OCI-LY7 (cell line): Measurements from ENCODE around the gene COL17A1. TPM values are rescaled to one million over a fixed set of nuclear protein-coding genes. Genes with fewer than 3 reads are reported as not detected.

Source experiments
- BruUV-seq: library from RNA; stranded (reverse); fragments of 400-500 nt; replicated peaks from 2 replicates; lab custom pipeline; 2021; lab: Mats Ljungman, UMichigan
- CTCF ChIA-PET: fragments of 300-600 bp; sonication (Branson Sonifier 250); formaldehyde crosslinking; loops from one replicate; lab custom pipeline; 2022; ENCODE audit warnings: antibody characterized with exemption; ENCODE audit not compliant: unreplicated experiment; lab: Charles Lee
- POLR2A ChIA-PET: fragments of 300-600 bp; sonication (Branson Sonifier 250); formaldehyde crosslinking; loops from one replicate; lab custom pipeline; 2022; ENCODE audit warnings: antibody characterized with exemption; lab: Charles Lee
- DNase-seq: peaks from one replicate; pipeline ENCODE4 v3.0.0-alpha.2; 2015; ENCODE audit warnings: low spot score
- H2AFZ ChIP-seq: fragments of 200-600 bp; sonication (generic), shearing (Covaris generic); 2 replicates; pipeline ENCODE4 v1.6.1; 2014; ENCODE audit warnings: mild to moderate bottlenecking, antibody characterized with exemption, low read length, moderate library complexity
- H3K27ac ChIP-seq: fragments of 200-600 bp; sonication (generic); 2 replicates; pipeline ENCODE4 v1.5.1; 2014; ENCODE audit warnings: mixed run types, low read depth, mild to moderate bottlenecking, moderate library complexity, low read length, inconsistent platforms; ENCODE audit not compliant: poor library complexity, severe bottlenecking
- H3K36me3 ChIP-seq: fragments of 200-600 bp; sonication (generic); 2 replicates; pipeline ENCODE4 v1.6.1; 2014; ENCODE audit warnings: mild to moderate bottlenecking, antibody characterized with exemption, low read length, moderate library complexity, mixed read lengths; ENCODE audit not compliant: insufficient read depth
- H3K4me1 ChIP-seq: fragments of 200-600 bp; sonication (generic); 2 replicates; pipeline ENCODE4 v1.5.1; 2014; ENCODE audit warnings: mild to moderate bottlenecking, low read length; ENCODE audit not compliant: insufficient read depth, poor library complexity, severe bottlenecking
- H3K4me2 ChIP-seq: fragments of 200-600 bp; sonication (generic); 2 replicates; pipeline ENCODE4 v1.6.1; 2014; ENCODE audit warnings: mild to moderate bottlenecking, low read length
- H3K4me3 ChIP-seq: fragments of 200-600 bp; sonication (generic); 2 replicates; pipeline ENCODE4 v1.5.1; 2014; ENCODE audit warnings: mild to moderate bottlenecking, low read depth, low read length; ENCODE audit not compliant: poor library complexity, severe bottlenecking
- H3K79me2 ChIP-seq: fragments of 200-600 bp; sonication (generic); 2 replicates; pipeline ENCODE4 v1.6.1; 2016; ENCODE audit warnings: low read depth, mild to moderate bottlenecking, low read length, moderate library complexity, mixed read lengths; ENCODE audit not compliant: insufficient read depth
- H3K9me2 ChIP-seq: fragments of 200-600 bp; sonication (generic); 2 replicates; pipeline ENCODE4 v1.6.1; 2016; ENCODE audit warnings: mild to moderate bottlenecking, low read length, mixed read lengths; ENCODE audit not compliant: insufficient read depth
- H3K9me3 ChIP-seq: fragments of 200-600 bp; sonication (generic); 2 replicates; pipeline ENCODE4 v1.6.1; 2014; ENCODE audit warnings: mild to moderate bottlenecking, mixed run types, low read length, mixed read lengths
- H4K20me1 ChIP-seq: fragments of 200-600 bp; sonication (generic); 2 replicates; pipeline ENCODE4 v1.6.1; 2014; ENCODE audit warnings: mild to moderate bottlenecking, antibody characterized with exemption, low read length, moderate library complexity, mixed read lengths; ENCODE audit not compliant: insufficient read depth
- CTCF ChIP-seq: fragments of 200-600 bp; sonication (generic); conservative IDR thresholded peaks from 2 replicates; pipeline ENCODE4 v1.5.1; 2014; ENCODE audit warnings: mild to moderate bottlenecking, antibody characterized with exemption, low read length, moderate library complexity, mixed read lengths
- EZH2phosphoT487 ChIP-seq: fragments of 200-600 bp; sonication (generic); IDR thresholded peaks from 2 replicates; pipeline ENCODE4 v1.6.1; 2018; ENCODE audit warnings: low read depth, borderline replicate concordance, mild to moderate bottlenecking, mixed run types, antibody characterized with exemption, low read length, moderate library complexity, mixed read lengths
- intact Hi-C: fragments of 100-400 bp; cut with micrococcal nuclease; formaldehyde crosslinking; loops from one replicate; pipeline ENCODE4 v1.10.0; 2022; ENCODE audit not compliant: unreplicated experiment
- total RNA-seq, 2 experiments: library from RNA; depleted of rRNA in 1 of 2; stranded (reverse); fragments of >200 nt in 1 of 2; shearing (Covaris generic) in 1 of 2; gene quantifications; 2 replicates each; pipeline ENCODE4 v1.2.3, GENCODE V29; 2014 to 2022

The COL17A1 gene
- total RNA-seq, 2 experiments from 2014 or later, result 0.17 TPM; not detected in 1

GRCh38 chr10:104084482-104085142 lies 1.1 kb downstream of the COL17A1 start:
- H3K4me1 ChIP-seq, result no peaks in the 10 kb centered on the region
- ChIA-PET CTCF (no interaction called here), POLR2A (interaction anchor here (0.7 kb wide), 1 partner anchor 9 kb away, joined by 4 read pairs; no protein-coding TSS in a partner anchor)
- no peak for DNase-seq
- H3K4me2 ChIP-seq, result no peak overlapping the region
- no peaks in the 10 kb centered on the region for H3K79me2 ChIP-seq
- H3K27ac ChIP-seq, result no peak overlapping the region
- H3K9me2 ChIP-seq, result no peaks in the 10 kb centered on the region
- intact Hi-C loops, result no loop called here
- no peaks in the 10 kb centered on the region for H3K9me3 ChIP-seq
- no peaks in the 10 kb centered on the region for H4K20me1 ChIP-seq
- TF ChIP-seq EZH2phosphoT487 (no peak), CTCF (no peak)
- no peak overlapping the region for H2AFZ ChIP-seq
- BruUV-seq, result no TSS peak
- no peak overlapping the region for H3K4me3 ChIP-seq
- no peaks in the 10 kb centered on the region for H3K36me3 ChIP-seq

- POLR2A ChIA-PET, result no interaction called here
- no peaks in the 10 kb centered on the region for H3K36me3 ChIP-seq
Measured at GRCh38 chr10:104081998-104082397, 3.7 kb downstream of the COL17A1 start.

GRCh38 chr10:104080762-104081161 lies 4.9 kb downstream of the COL17A1 start:
- H3K9me3 ChIP-seq, result no peaks in the 10 kb centered on the region

More at GRCh38 chr10:104081998-104082397, 3.7 kb downstream of the COL17A1 start:
- no peak overlapping the region for H3K4me2 ChIP-seq
- no TSS peak for BruUV-seq
- H3K79me2 ChIP-seq, result no peaks in the 10 kb centered on the region
- CTCF ChIA-PET, result no interaction called here
- H3K9me2 ChIP-seq, result no peaks in the 10 kb centered on the region
- no peak for DNase-seq
- H4K20me1 ChIP-seq, result no peaks in the 10 kb centered on the region
- intact Hi-C loops, result no loop called here
- no peak overlapping the region for H3K4me3 ChIP-seq
- no peaks in the 10 kb centered on the region for H3K4me1 ChIP-seq
- H3K9me3 ChIP-seq, result no peaks in the 10 kb centered on the region
- H2AFZ ChIP-seq, result no peak overlapping the region
- H3K27ac ChIP-seq, result no peak overlapping the region
- TF ChIP-seq EZH2phosphoT487, result no peak

More at GRCh38 chr10:104080762-104081161, 4.9 kb downstream of the COL17A1 start:
- TF ChIP-seq EZH2phosphoT487, result no peak
- TF ChIP-seq CTCF, result peak; percentile 76
- no peaks in the 10 kb centered on the region for H3K36me3 ChIP-seq
- no peaks in the 10 kb centered on the region for H4K20me1 ChIP-seq
- H3K79me2 ChIP-seq, result no peaks in the 10 kb centered on the region
- ChIA-PET CTCF (no interaction called here), POLR2A (no interaction called here)
- no peak overlapping the region for H3K4me2 ChIP-seq
- no peak overlapping the region for H2AFZ ChIP-seq
- H3K9me2 ChIP-seq, result no peaks in the 10 kb centered on the region
- no peak overlapping the region for H3K4me3 ChIP-seq
- BruUV-seq, result no TSS peak
- H3K27ac ChIP-seq, result no peak overlapping the region
- H3K4me1 ChIP-seq, result no peaks in the 10 kb centered on the region
- peak; percentile 39 for DNase-seq
- intact Hi-C loops, result loop anchor here (1.0 kb wide), 1 partner anchor 192 kb away; no protein-coding TSS in a partner anchor
